Liver (tissue), 3 donors: Measurements from ENCODE around the gene WSCD1.

Source experiments
- CTCF ChIP-seq: fragments of 150-350 bp; IDR thresholded peaks from 2 replicates; pipeline ENCODE4 v1.5.1; 2017; ENCODE audit warnings: improper control_type of control experiment, low read depth, low read length; ENCODE audit not compliant: missing input control
- JUND ChIP-seq, 2 donors: IDR thresholded peaks; 2 replicates each; pipeline ENCODE4 v1.6.1; 2016; ENCODE audit warnings: antibody characterized with exemption in 2 of 2
- MAX ChIP-seq: IDR thresholded peaks from 2 replicates; pipeline ENCODE4 v1.6.1; 2016; ENCODE audit warnings: antibody characterized with exemption
- RAD21 ChIP-seq, 2 donors: IDR thresholded peaks; 2 replicates each; pipeline ENCODE4 v1.6.1; 2016; ENCODE audit warnings: antibody characterized with exemption in 2 of 2, mild to moderate bottlenecking in 2 of 2
- RXRA ChIP-seq, 2 donors: IDR thresholded peaks; 2 replicates each; pipeline ENCODE4 v1.6.1; 2017 to 2018; ENCODE audit warnings: antibody characterized with exemption in 2 of 2, mild to moderate bottlenecking in 1 of 2
- TF ChIP-seq, protein P1 (sequence below): IDR thresholded peaks from 2 replicates; pipeline ENCODE4 v1.6.1; 2016; ENCODE audit warnings: antibody characterized with exemption, mild to moderate bottlenecking
- TF ChIP-seq, protein P2 (sequence below): IDR thresholded peaks from 2 replicates; pipeline ENCODE4 v1.6.1; 2016; ENCODE audit warnings: antibody characterized with exemption
- donor health status: healthy.
- donor health status: healthy.

DNA sequence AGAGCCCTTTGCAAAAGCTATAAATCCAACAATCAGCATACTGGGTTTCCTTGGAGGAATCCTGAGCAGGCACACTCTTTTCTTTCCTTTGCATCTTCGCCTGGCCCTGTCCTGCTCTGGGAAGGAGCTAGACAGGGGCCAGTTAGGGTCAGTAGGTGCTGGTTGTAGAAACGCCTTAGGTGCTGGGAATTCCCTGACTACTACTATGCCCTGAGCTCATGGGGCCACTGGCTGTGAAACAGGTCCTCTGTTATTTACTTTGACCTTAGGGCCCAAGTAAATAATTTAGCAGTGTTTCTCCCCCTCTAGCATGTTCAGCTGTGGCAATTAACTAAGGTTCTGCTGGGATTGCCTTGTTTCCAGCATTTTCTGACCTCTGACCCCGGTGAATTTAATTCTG is 15.8 kb upstream of the WSCD1 start:
- TF ChIP-seq CTCF, result no peak
- TF ChIP-seq RXRA (IDR thresholded peaks at IDR 0.05), result peak in 1 of 2 donors; percentile 21
- TF ChIP-seq JUND (IDR thresholded peaks at IDR 0.05), result no peak
- TF ChIP-seq, protein P1, sequence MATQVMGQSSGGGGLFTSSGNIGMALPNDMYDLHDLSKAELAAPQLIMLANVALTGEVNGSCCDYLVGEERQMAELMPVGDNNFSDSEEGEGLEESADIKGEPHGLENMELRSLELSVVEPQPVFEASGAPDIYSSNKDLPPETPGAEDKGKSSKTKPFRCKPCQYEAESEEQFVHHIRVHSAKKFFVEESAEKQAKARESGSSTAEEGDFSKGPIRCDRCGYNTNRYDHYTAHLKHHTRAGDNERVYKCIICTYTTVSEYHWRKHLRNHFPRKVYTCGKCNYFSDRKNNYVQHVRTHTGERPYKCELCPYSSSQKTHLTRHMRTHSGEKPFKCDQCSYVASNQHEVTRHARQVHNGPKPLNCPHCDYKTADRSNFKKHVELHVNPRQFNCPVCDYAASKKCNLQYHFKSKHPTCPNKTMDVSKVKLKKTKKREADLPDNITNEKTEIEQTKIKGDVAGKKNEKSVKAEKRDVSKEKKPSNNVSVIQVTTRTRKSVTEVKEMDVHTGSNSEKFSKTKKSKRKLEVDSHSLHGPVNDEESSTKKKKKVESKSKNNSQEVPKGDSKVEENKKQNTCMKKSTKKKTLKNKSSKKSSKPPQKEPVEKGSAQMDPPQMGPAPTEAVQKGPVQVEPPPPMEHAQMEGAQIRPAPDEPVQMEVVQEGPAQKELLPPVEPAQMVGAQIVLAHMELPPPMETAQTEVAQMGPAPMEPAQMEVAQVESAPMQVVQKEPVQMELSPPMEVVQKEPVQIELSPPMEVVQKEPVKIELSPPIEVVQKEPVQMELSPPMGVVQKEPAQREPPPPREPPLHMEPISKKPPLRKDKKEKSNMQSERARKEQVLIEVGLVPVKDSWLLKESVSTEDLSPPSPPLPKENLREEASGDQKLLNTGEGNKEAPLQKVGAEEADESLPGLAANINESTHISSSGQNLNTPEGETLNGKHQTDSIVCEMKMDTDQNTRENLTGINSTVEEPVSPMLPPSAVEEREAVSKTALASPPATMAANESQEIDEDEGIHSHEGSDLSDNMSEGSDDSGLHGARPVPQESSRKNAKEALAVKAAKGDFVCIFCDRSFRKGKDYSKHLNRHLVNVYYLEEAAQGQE, result no peak
- TF ChIP-seq, protein P2, sequence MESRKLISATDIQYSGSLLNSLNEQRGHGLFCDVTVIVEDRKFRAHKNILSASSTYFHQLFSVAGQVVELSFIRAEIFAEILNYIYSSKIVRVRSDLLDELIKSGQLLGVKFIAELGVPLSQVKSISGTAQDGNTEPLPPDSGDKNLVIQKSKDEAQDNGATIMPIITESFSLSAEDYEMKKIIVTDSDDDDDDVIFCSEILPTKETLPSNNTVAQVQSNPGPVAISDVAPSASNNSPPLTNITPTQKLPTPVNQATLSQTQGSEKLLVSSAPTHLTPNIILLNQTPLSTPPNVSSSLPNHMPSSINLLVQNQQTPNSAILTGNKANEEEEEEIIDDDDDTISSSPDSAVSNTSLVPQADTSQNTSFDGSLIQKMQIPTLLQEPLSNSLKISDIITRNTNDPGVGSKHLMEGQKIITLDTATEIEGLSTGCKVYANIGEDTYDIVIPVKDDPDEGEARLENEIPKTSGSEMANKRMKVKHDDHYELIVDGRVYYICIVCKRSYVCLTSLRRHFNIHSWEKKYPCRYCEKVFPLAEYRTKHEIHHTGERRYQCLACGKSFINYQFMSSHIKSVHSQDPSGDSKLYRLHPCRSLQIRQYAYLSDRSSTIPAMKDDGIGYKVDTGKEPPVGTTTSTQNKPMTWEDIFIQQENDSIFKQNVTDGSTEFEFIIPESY, result no peak
- no peak for TF ChIP-seq RAD21 (IDR thresholded peaks at IDR 0.05)
- no peak for TF ChIP-seq MAX
